Activated naive CD8-positive, alpha-beta T cell treated with anti-CD3 and anti-CD28 coated beads, Interleukin-2, amount 50 U/mL, for 24 hours (primary cell): Measurements from ENCODE around the gene SUPT4H1.

ENCODE experiments used
- ATAC-seq: fragments of 150-1000 bp; cut with Tn5 transposase; one replicate; pipeline ENCODE4 v1.10.0; 2021
- DNase-seq: peaks from one replicate; pipeline ENCODE4 v3.0.0; 2021
- H3K27ac Mint-ChIP-seq: one replicate; pipeline ENCODE4 v1.8.0; 2021; ENCODE audit warnings: mild to moderate bottlenecking, mixed read lengths
- H3K27me3 Mint-ChIP-seq: one replicate; pipeline ENCODE4 v1.8.0; 2021; ENCODE audit warnings: mixed read lengths
- H3K36me3 Mint-ChIP-seq: one replicate; pipeline ENCODE4 v1.8.0; 2021; ENCODE audit warnings: low read depth, mixed read lengths
- H3K4me1 Mint-ChIP-seq: one replicate; pipeline ENCODE4 v1.8.0; 2021; ENCODE audit warnings: mixed read lengths
- H3K4me3 Mint-ChIP-seq: one replicate; pipeline ENCODE4 v1.8.0; 2021; ENCODE audit warnings: mild to moderate bottlenecking, moderate library complexity, mixed read lengths
- H3K9me3 Mint-ChIP-seq: one replicate; pipeline ENCODE4 v1.8.0; 2021; ENCODE audit warnings: mixed read lengths

Gene SUPT4H1

DNA sequence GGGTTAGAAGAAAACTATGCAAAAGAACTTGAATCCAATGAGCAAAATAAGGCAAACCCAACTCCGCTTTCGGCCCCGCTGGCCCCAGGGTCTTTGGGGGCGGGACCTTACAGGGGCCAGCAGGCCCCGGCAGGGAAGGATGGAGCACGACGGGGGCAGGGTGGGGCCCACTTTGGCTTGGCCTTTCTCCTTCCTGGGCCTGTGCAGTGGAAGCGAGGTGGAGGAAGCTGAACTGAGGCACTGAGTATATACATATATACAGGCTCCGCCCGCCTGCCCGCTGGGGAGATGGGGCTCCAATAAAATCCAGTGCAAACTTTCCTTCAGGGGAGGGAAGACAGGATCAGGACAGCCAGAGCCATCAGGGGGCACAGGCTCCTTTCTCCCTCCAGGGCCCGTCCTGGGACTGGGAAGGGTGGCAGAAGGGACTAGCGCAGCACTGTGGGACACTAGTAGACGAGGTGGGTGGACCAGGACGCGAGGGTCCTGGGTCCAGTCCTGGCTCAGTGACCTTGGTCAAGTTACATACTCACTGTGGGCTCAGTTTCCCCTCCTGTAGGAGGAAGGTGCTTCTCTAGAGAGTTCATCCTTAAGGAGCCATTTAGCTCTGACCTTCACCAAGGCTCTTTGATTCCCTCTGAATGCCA lies 50.4 kb downstream of the SUPT4H1 start:
- H3K9me3 Mint-ChIP-seq, result no peaks in the 10 kb centered on the region
- no peak overlapping the region for H3K4me3 Mint-ChIP-seq
- H3K27me3 Mint-ChIP-seq, result no peaks in the 10 kb centered on the region
- H3K4me1 Mint-ChIP-seq, result no peaks in the 10 kb centered on the region
- no peak overlapping the region for H3K27ac Mint-ChIP-seq
- H3K36me3 Mint-ChIP-seq, result no peaks in the 10 kb centered on the region
- ATAC-seq (no peak), DNase-seq (no peak)

- DNase-seq, result no peak
These were observed 51.7 kb downstream of the SUPT4H1 start for GRCh38 chr17:58300336-58300735.

More at GRCh38 chr17:58300336-58300735, 51.7 kb downstream of the SUPT4H1 start:
- Mint-ChIP-seq H3K4me3 (no peak overlapping the region), H3K27ac (no peak overlapping the region), H3K9me3 (no peaks in the 10 kb centered on the region), H3K27me3 (no peaks in the 10 kb centered on the region), H3K36me3 (no peaks in the 10 kb centered on the region), H3K4me1 (no peaks in the 10 kb centered on the region)
- no peak for ATAC-seq
